GM18868 (cell line): ENCODE measurements around the gene TMEM185A.
A peak's percentile ranks its signal among the peaks of the same experiment; 100 is the strongest.
"Not testable (repeated sequence)": the region's sequence is repeated elsewhere in the genome, so short reads cannot be mapped to it uniquely, and the experiment has no call there.

ENCODE experiments used
- ATAC-seq: cut with Tn5 transposase; IDR thresholded peaks from one replicate; pipeline ENCODE4 v1.9.1; 2021; ENCODE audit warnings: mild to moderate bottlenecking, moderate library complexity; ENCODE audit not compliant: unreplicated experiment

TMEM185A gene

DNA sequence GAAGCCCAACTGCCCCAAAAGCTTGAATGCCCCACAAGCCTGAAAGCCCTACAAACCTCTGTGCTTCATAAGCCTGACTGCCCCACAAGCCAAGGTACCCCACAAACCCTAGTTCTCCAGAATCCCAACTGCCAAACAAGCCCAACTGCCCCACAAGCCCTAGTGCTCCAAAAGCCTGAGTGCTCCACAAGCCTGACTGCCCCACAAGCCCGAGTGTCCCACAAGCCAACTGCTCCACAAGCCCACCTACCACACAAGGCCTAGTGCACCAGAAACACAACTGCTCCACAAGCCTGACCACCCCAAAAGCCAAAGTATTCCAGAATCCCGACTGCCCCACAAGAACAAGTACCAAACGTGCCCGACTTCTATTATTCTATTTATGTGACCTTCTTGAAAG, 68.2 kb downstream of the TMEM185A start:
- ATAC-seq = no peak

DNA sequence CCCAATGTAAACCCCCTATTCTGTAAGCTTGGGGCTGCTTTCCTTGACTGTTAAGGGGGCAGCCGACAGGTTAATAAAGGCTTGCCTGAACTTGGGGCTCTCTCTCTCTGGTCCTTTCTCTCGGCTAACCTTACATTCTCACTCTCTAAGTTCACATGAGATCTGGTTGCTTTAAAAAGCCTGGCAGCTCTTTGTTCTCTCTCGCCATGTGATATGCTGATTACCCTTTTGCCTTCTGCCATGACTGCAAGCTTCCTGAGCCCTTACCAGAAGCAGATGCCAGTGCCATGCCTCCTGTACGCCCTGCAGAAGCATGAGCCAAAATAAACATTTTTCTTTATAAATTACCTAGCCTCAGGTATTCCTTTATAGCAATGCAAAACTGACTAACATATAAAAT, 76.3 kb downstream of the TMEM185A start:
- not testable (repeated sequence) for ATAC-seq

DNA sequence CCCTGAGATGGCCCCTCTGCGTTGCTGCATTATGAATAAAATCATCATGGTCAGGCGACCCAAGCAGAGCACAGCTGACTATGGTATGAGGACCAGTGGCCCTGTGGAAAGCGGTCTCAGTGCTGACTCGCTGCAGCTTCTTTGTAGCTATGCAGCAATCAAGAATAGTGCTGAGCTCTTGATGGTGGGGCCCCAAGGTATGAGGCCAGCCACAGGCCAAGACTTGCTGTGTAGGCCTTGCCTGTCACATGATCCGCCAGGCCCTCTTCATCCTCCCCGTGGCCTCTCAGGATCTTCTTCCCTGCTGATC, 79.7 kb downstream of the TMEM185A start:
- not testable (repeated sequence) for ATAC-seq

DNA sequence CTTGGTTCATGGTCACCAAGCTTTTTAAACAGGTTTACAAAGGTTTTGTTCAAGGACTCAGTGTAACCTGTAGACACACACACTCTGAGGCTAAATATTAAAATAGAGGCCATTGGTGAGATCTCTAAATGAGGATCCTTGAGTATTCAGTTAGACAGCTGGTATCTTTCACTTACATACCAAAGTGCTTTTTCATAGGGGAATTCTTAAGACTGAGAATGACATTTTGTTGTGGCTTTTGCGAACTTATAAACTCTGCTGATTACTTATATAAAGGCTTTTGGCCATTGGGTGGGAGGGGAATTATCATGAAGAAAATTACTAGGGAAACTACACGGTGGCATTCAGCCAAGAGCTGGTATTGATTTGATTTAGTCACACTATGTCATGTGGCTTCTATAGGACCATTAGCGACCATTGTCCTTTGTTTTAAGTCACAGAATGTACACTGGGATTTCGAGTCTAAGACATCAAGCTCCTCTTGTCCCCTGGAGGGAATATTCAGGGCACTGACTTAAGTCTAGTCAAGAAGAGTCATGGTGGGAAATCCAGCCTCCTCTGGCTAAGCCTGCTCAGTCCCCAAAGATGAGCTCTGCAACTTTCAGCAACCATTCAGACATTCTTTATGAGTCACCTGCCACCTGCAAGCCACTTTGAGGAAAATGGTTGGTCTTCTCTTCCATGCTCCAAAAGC, 80.2 kb downstream of the TMEM185A start:
- ATAC-seq = peak; percentile 73

DNA sequence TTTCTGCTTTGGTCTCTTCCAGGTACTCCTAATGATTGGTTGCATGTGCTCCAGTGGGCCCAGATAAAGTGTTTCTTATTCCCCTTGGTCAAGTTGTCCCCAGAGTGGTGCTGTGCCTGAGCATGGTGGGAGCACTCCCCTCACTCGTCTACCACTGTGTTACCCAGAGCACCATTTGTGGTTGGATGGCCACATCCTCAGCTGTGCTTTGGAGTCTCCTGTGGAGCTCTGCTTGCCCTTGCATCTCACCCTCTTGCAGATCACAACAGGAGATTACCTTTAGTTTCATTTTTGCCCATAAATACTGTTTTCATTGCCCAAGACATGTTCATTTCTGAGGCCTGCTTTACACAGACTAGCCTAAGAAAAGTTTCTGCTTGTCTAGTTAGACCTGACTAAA, 81.1 kb downstream of the TMEM185A start:
- ATAC-seq = not testable (repeated sequence)

DNA sequence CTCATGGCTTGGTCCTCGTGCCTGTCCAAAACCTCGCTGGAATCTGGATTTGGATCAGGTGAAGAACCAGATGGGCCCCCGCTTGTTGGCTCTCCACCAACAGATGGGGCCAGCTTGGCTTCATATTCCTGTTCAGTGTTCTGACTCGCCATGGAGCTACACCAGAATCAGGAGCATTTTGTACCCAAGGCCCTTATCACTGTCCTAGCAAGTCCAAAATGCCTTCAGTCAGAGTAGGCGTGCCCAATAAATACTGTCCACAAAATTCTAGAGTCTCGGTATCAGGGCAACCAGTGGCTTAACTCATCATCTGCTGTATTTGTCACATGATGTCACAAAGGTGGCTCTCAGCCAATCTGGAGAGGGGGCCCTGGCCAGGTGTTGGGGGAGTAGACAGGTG, 81.9 kb downstream of the TMEM185A start, which contains the start of gene HSFX3:
Gene HSFX3, minus strand, starts transcription at position 224 of the 400 bp plus-strand sequence. Its CDS starts 72 bp downstream, at position 152.
- ATAC-seq = not testable (repeated sequence)

DNA sequence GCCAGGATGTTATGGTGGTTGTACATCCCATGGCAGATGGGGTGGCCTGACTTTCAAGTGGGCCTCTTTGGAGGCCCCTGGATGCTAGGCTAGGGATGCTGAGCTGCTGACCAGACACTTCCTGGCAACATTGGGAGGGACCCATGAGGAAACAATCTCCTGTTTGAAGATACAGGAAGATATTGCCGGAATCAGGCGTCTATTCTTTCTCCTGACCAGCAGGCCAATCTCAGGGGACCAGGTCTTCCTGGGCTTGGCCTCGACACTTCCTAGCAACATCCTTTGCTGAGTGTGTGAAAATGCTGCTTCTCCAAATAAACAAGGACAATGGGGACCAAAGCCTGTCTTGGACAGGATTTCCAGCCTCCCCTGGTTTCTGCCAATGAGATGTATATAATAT, 83.8 kb downstream of the TMEM185A start:
- not testable (repeated sequence) for ATAC-seq

DNA sequence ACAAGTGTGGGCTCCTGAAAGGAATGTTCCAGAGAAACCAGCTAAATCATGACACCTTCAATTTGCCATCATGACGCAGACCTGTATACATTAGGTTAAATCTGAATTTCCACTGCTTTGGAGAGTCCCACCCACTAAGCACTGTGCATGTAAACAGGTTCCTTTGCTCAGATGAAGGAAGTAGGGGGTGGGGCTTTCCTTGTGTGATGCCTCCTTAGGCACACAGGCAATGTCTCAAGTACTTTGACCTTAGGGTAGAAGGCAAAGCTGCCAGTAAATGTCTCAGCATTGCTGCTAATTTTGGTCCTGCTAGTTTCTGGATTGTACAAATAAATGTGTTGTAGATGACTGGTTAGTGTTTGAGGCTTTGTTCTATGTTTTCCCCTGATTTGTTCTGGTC, 84.6 kb downstream of the TMEM185A start:
- not testable (repeated sequence) for ATAC-seq
